GM19467 (cell line): Measurements from ENCODE around the gene TST.
"Not testable (repeated sequence)": the region's sequence is repeated elsewhere in the genome, so short reads cannot be mapped to it uniquely, and the experiment has no call there.

Source experiments
- ATAC-seq: cut with Tn5 transposase; IDR thresholded peaks from one replicate; pipeline ENCODE4 v1.9.1; 2021; ENCODE audit warnings: mild to moderate bottlenecking, moderate library complexity; ENCODE audit not compliant: unreplicated experiment

TST gene

DNA sequence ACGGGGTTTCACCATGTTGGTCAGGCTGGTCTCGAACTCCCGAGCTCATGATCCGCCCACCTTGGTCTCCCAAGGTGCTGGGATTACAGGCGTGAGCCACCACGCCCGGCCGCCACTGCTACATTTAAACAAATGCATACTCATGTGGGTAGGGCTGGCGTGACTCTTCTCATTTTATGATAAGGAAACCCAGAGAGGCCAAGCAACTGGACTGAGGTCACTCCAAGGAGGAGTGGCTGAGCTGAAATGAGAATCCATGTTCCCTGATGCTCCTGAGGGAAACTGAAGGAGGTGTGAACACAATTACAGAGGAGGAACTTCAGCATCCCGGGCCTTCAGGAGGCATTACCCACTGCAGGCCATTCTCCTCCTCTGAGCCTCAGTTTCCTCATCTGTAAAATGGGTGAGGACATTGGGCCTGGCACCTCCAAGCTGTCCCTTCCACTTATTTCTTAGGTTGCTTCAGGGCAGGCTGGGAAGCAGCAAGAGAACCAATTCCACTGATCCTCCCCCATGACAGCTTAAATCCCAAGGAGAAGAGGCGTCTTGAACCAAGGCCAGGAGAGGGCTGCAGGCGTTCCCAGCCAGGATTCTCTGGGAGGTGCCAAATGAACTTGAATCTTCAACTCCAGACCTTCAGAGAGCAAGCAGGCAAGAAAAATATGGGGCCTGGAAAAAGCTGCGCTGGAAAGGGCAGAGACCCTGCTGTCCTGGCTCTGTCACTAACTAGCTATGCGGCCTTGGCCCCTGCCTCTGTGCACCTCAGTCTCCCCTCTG lies 2.9 kb downstream of the TST start:
- ATAC-seq = no peak

GRCh38 chr22:37015587-37015878 lies 3.7 kb downstream of the TST start:
- no peak for ATAC-seq

GRCh38 chr22:37014835-37015586 lies 4.2 kb downstream of the TST start:
- ATAC-seq = no peak

DNA sequence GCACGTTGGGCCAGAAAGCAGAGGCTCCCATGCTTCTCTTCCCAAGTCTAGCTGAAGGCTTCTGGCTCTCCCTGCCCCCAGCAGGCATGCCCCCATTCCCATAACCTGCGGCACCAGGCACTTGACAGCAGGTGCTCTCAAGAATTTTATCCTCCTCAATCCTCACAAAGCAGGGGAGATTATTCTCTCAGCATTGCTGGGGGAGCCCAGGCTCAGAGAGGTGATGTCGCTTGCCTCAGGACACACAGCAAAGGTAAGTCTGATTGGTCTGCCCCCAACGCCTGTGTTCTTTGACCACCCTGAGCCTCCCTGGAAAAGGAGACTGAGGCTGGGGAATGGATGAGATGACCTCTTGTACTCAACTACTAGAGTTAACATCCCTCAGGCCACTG lies 4.8 kb downstream of the TST start:
- no peak for ATAC-seq

DNA sequence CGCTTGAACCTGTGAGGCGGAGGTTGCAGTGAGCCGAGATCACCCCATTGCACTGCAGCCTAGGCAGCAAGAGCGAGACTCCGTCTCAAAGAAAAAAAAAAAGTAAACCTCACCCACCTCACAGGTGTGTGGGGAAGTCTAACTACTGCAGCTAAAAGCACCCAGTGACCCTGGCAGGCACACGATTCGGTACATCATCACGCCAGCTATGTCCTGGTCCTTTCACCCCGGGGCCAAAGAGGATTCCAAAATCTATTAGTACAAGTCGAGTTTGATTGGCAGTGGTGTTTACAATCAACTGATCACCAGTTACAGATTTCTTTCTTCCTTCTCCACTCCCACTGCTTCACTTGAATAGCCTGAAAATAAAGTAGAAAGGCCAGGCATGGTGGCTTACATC lies 6.3 kb downstream of the TST start:
- ATAC-seq = no peak

DNA sequence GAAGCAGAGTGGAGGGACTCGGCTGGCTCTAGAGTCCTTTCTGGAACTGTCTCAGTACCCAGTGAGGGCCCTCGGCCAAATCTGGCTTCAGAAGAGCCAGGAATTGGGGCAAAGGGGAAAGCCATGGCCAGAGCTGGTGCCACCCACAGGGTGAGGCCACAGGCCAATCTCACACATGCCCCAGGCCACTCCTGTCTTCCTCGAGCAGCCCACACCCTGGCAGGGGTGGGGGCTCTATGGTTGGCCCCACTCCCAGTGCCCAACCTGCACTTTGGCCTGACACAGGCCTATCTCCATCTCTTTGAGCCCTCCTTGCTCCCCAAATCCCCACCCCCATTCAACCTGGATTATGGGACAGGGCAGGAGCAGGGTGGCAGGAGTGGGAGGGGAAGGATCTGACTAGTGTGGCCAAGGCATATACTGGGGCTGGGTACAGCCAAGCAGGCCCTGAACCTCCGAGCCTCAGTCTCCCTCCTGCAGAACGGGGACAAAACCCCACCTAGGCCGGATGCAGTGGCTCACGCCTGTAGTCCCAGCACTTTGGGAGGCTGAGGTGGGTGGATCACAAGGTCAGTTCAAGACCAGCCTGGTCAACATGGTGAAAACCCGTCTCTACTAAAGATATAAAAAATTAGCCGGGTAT lies 6.9 kb downstream of the TST start:
- no peak for ATAC-seq

DNA sequence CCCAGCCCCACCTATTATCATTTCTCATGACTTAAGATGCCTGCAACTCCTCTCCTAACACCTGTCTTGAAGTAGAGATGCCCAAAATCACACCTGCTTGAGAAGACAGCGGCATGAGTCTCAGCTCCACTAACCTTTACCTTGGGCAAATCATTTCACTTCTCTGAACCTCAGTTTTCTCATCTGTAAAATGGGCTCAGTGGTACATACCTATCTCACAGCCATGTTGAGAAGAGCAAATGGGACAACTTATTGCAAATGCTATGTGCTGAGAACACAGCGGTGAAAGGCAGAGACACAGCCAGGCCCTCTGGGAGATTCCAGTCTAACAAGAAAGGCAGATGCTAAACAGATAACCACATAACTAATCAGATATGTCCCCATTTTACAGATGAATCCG lies 7.8 kb downstream of the TST start:
- no peak for ATAC-seq

GRCh38 chr22:37010976-37011375 lies 8.3 kb downstream of the TST start:
- ATAC-seq = no peak

DNA sequence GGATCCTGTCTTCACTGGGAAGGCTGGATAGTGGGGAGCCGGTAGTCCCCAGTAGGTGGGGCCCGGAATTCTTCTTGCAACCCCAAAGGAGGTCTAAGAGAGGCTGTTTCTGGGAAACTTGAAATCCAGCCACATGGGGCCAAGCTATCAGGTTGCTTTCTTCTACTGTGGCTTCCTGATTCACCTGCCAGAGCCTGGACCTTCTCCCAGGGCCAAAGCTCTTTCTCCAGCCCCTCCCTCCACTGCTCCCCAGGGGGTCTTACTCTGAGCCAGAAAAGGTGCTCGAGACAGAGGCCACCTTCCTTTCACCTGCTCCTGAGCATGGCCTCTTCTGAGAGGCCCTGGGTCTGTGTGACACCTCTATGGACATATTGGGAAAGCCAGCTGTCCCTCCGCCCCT lies 9.1 kb downstream of the TST start:
- no peak for ATAC-seq

GRCh38 chr22:37009490-37009889 lies 9.8 kb downstream of the TST start:
- no peak for ATAC-seq

DNA sequence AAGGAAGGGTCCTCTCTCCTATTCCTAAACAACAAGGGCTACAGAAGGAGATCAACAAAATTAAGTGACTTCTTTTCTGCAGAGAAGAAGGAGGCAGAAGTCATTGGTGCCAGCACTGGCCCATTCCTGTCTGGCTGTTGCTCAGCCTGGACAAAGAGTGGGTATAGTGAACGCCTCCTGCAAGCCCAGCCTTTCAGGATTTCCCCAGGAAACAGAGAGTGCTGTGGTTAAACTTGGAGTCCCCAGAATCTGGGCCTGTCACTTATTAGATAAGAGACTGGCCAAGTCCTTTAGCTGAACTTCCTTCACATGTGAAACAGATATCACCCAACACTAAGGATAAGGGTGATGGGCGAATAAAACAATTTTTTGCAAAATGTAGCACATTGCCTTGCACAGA lies 10.9 kb downstream of the TST start:
- ATAC-seq = no peak

DNA sequence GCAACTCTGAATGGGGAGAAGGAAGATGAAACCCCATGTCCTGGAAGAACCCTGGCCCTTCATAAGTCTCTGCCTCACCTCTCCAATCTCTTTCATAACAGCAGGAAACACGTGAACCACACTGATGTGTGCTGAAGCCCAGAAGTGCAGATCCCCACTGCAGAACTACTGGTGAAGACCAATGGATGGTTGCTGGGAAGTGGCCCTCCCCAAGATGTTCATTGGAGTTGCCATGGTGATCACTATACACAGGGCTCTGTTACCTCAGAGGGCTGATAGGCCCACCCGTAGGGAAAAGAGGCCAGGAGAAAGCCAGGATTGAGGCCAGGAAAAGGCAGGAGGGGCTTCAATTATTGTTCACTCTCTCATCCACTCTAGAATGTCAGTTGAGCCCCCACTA lies 11.6 kb downstream of the TST start:
- ATAC-seq = no peak

GRCh38 chr22:37002633-37003032 lies 16.6 kb downstream of the TST start:
- no peak for ATAC-seq

DNA sequence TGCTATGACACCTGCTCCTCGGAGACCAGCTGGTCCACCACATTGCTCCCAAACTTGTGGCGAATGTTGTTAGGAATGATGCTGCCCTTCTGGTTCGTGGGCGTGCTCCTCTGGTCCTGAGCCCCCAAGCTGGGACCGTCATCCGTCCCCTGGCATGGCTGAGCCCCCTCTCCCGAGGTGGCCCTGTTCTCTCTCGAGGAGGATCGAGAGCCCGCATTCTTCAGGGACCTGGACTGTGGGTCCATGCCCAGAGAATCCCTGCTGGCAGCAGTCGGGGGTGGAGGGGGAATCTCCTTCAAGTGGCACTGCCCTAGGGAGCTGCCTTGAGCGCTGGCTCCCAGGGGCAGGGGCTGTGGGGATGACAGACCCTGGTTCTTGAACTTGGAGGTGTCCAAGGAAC lies 17.4 kb downstream of the TST start:
- no peak for ATAC-seq

DNA sequence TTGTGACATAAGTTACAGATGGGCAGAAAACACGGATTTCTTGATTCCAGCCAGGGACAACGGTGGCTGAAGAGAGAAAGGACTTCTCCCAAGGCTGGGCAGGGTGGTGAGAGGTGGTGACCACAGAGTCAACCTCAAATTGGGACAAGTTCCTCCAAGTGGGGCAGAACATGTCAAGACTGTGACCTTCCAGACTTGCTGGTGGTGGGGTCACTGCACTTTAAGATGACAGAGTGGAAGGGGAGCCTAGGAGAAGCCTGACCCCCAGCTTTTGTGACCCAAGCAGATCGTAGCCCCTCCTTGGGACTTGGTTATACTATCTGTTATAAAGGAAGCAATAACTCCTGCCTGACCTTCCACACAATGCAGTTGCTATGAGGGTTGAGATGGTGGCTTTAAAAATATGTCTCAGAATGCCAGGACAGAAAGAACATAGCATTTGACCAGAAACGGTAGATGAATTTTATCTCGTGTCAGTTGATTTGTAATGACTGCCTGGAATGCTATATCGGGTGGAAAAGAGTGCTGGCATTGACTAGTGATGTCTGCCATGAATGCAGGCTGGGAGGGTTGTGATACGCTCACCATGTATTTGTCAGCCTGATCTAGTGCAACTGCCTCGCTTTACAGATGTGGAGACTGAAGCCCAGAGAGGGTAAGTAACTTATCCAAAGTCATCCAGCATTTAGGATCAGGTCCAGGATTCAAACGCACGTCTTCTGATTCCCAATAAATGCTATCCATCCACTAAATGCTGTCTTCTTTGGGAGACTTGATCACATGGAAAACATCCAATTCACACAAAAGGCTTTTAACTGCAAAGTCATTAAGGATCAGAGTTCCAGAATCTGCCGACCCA lies 18.3 kb downstream of the TST start:
- no peak for ATAC-seq

DNA sequence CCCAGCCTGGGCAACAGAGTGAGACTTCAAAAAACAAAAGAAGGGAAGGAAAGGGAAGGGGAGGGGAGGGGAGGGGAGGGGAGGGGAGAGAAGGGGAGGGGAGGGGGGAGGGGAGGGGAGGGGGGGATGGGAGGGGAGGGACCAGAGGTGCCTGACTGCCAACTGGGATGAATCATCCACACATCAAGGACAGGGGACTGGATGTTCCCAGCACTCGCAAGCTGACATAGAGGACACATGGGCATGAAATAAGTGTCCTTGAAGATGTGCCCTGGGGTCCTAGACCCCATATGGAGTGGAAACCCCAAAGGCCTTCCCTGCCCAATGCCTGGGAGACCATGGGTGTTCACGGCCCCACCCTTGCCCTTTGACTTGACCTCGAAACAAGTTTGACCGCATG lies 19.8 kb downstream of the TST start:
- no peak for ATAC-seq

DNA sequence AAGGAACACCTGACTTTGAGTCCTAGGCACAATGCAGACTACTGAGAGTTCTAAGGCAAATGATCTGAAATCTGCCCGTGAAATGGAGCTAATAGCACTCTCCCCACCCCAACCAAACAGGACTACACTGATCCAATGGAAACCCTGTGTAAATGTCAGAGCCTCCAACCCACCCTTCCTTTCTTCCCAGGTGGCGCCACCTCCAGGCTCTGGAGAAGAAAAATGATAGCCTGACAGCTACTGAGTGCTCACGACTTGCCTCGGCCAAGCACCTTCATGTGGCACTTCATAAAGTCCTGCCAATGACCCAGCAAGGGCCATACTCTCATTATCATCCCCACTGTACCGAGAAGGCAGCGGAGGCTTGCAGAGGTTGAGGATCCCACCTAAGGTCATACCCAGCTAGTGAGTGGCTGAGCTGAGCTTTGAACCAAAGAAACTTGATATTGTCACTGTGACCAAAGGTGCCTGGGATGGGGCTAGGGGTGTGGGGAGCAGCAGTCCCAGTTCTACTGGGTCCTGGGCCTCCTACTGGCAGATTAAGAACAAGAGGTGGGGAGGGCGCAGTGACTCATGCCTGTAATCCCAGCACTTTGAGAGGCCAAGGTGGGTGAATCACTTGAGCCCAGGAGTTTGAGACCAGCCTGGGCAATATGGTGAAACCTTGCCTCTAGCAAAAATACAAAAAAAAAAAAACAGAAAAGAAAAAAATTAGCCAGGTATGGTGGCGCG lies 20.5 kb downstream of the TST start:
- no peak for ATAC-seq

- ATAC-seq = no peak
These were observed 21.5 kb downstream of the TST start for GRCh38 chr22:36997746-36998145.

GRCh38 chr22:36991206-36991605 lies 28.0 kb downstream of the TST start:
- ATAC-seq = no peak

- no peak for ATAC-seq
These were observed 28.8 kb downstream of the TST start for GRCh38 chr22:36990457-36990856.

DNA sequence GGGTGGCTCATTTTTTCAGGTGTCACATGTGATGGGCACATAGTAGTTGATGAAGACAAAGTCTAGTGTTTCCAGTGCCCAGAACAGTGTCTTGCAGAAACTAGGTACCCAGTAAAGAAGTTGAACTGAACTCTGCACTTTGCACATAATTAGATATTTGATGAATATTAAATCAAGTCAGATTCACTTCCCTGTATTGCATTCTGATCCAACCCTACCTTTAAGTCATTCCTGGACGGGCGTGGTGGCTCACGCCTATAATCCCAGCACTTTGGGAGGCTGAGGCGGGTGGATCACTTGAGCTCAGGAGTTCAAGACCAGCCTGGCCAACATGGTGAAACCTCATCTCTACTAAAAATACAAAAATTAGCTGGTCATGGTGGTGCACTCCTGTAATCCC lies 30.2 kb downstream of the TST start:
- not testable (repeated sequence) for ATAC-seq
